Activated naive CD8-positive, alpha-beta T cell (primary cell): ENCODE results near the gene PHF20.
"Not testable (repeated sequence)": the region's sequence is repeated elsewhere in the genome, so short reads cannot be mapped to it uniquely, and the experiment has no call there.

Experiments used
- H3K27ac Mint-ChIP-seq: one replicate; pipeline ENCODE4 v1.8.0; 2021; ENCODE audit warnings: mixed read lengths
- H3K27me3 Mint-ChIP-seq: one replicate; pipeline ENCODE4 v1.8.0; 2021; ENCODE audit warnings: mixed read lengths
- H3K36me3 Mint-ChIP-seq: one replicate; pipeline ENCODE4 v1.8.0; 2021; ENCODE audit warnings: mixed read lengths
- H3K4me1 Mint-ChIP-seq: one replicate; pipeline ENCODE4 v1.8.0; 2021; ENCODE audit warnings: low read depth, mixed read lengths
- H3K4me3 Mint-ChIP-seq: one replicate; pipeline ENCODE4 v1.8.0; 2021; ENCODE audit warnings: mild to moderate bottlenecking, mixed read lengths
- H3K9me3 Mint-ChIP-seq: one replicate; pipeline ENCODE4 v1.8.0; 2021; ENCODE audit warnings: low read depth, mixed read lengths

PHF20 gene

DNA sequence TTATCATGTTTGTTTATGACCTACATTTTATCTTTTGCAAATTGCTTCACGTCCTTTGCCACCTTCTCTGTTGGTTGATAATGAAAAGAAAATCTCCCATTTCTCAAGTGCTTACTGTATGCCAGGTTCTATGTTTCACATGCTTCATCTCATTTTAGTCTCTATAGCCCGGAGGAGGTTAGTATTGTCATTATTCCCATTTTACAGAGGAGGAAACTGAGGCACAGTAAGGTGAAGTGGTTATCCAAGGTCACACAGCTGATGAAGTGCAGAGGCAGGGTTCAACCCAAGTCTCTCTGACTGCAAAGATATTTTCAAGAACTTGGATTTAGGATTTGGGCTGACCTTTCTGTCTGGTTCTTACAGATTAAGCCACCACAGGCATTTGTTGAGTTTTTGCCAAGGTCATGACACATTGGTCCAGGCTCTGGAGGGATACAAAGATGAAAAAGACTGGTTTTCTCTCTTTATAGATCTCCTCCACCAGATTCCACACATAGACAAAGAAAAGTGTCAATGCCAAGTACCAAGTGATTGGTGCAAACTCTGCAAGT lies 217.2 kb downstream of the PHF20 start:
- Mint-ChIP-seq H3K27ac (no peak overlapping the region), H3K4me3 (no peak overlapping the region), H3K36me3 (no peaks in the 10 kb centered on the region), H3K4me1 (peaks cover 5% of the 10 kb centered on the region), H3K9me3 (no peaks in the 10 kb centered on the region), H3K27me3 (peaks cover 8% of the 10 kb centered on the region)

DNA sequence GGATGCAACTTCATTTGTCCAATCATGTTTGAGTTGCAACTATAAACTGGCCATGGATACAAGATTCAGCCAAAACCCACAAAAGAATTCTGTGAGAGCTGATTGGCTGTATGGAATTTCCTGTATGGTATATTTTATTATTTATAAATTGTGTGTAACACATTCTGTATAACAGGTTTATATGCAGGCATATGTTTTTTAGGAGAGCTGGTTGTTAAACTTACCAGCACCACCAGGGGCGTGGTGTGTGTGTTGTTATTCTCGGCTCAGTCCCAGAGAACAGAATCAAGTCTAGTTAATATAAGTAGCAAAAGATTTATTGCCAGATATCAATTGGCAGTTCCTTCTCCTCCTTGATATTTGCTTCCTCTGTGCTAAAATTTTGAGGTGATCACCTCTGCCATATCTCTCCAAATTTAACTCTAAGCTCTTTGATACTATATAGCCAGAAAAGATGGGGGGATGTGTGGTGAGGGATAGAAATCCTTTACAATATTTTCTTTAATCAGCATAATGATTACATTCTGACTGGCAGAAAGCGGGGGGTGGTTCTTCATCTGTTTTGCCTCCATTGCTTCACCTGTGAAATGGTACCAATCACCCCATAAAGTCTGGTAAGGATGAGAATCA lies 219.4 kb downstream of the PHF20 start:
- Mint-ChIP-seq H3K36me3 (no peaks in the 10 kb centered on the region), H3K9me3 (no peaks in the 10 kb centered on the region), H3K27ac (no peak overlapping the region), H3K4me1 (peaks cover 9% of the 10 kb centered on the region), H3K27me3 (peaks cover 8% of the 10 kb centered on the region), H3K4me3 (no peak overlapping the region)

GRCh38 chr20:35992713-35993335 lies 221.0 kb downstream of the PHF20 start:
- no peak overlapping the region for H3K27ac Mint-ChIP-seq
- H3K4me3 Mint-ChIP-seq = peak overlapping the region; percentile 34
- H3K4me1 Mint-ChIP-seq = peaks cover 9% of the 10 kb centered on the region
- no peaks in the 10 kb centered on the region for H3K36me3 Mint-ChIP-seq
- no peaks in the 10 kb centered on the region for H3K9me3 Mint-ChIP-seq
- H3K27me3 Mint-ChIP-seq = peaks cover 8% of the 10 kb centered on the region

- Mint-ChIP-seq H3K27me3 (peaks cover 2% of the 10 kb centered on the region), H3K9me3 (no peaks in the 10 kb centered on the region), H3K4me3 (no peak overlapping the region), H3K36me3 (no peaks in the 10 kb centered on the region), H3K27ac (no peak overlapping the region), H3K4me1 (peaks cover 9% of the 10 kb centered on the region)
These were observed 223.2 kb downstream of the PHF20 start for GRCh38 chr20:35994994-35995453.

GRCh38 chr20:35996492-35996891 lies 224.7 kb downstream of the PHF20 start:
- H3K27me3 Mint-ChIP-seq, H3K27ac Mint-ChIP-seq, H3K36me3 Mint-ChIP-seq, H3K4me1 Mint-ChIP-seq, H3K4me3 Mint-ChIP-seq, H3K9me3 Mint-ChIP-seq: not testable (repeated sequence)
